Gastrocnemius medialis (tissue), 4 donors: Measurements from ENCODE around the gene PRKCD. TPM values are rescaled to one million over a fixed set of nuclear protein-coding genes. Genes with fewer than 3 reads are reported as not detected.

Experiments used
- ATAC-seq, 2 donors: fragments of 150-250 bp; one replicate each; pipeline ENCODE4 v1.9.1; 2016
- DNase-seq, 2 donors: peaks; one replicate each; pipeline ENCODE4 v3.0.0-alpha.2; 2019
- H3K27ac ChIP-seq, 4 donors: fragments of 200-600 bp; sonication (generic); 1 replicate in 1 of 4; 2 replicates in 3 of 4; pipeline ENCODE4 v1.5.1; 2016 to 2018; ENCODE audit warnings: mild to moderate bottlenecking in 2 of 4, moderate library complexity in 1 of 4
- H3K27me3 ChIP-seq, 3 donors: fragments of 200-600 bp; sonication (generic) in 2 of 3; 1 replicate in 1 of 3; 2 replicates in 2 of 3; pipeline versions ENCODE4 v1.5.1 to v1.6.0; 2016 to 2019; ENCODE audit warnings: mild to moderate bottlenecking in 1 of 3, moderate library complexity in 1 of 3
- H3K36me3 ChIP-seq, 2 donors: fragments of 200-600 bp; sonication (generic) in 1 of 2; one replicate each; pipeline ENCODE4 v1.5.1; 2017 to 2018
- H3K4me1 ChIP-seq, 2 donors: fragments of 200-600 bp; sonication (generic) in 1 of 2; one replicate each; pipeline ENCODE4 v1.5.1; 2016 to 2017; ENCODE audit warnings: mild to moderate bottlenecking in 2 of 2
- H3K4me3 ChIP-seq, 4 donors: fragments of 200-600 bp; sonication (generic) in 3 of 4; 1 replicate in 1 of 4; 2 replicates in 3 of 4; pipeline ENCODE4 v1.5.1; 2016 to 2019; ENCODE audit warnings: mild to moderate bottlenecking in 2 of 4
- H3K9me3 ChIP-seq, 3 donors: fragments of 200-600 bp; sonication (generic) in 2 of 3; 1 replicate in 1 of 3; 2 replicates in 2 of 3; pipeline ENCODE4 v1.5.1; 2016 to 2019
- CTCF ChIP-seq, 5 experiments: fragments of 450-650 bp in 3 of 5; fragments of 200-600 bp in 2 of 5; sonication (generic) in 2 of 5; IDR thresholded peaks in 4 of 5; conservative IDR thresholded peaks in 1 of 5; 1 replicate in 4 of 5; 2 replicates in 1 of 5; pipeline ENCODE4 v1.5.1; 2016 to 2019; ENCODE audit warnings: antibody characterized with exemption in 5 of 5, mild to moderate bottlenecking in 3 of 5, moderate library complexity in 3 of 5
- POLR2A ChIP-seq, 2 donors: fragments of 450-650 bp; IDR thresholded peaks; one replicate each; pipeline ENCODE4 v1.6.1; 2017; ENCODE audit warnings: antibody characterized with exemption in 2 of 2, mild to moderate bottlenecking in 2 of 2, moderate library complexity in 2 of 2
- in situ Hi-C, 4 donors: fragments of 200-750 bp; cut with MboI; loops; one replicate each; pipeline versions ENCODE4 v1.15.0 to v1.8.0; 2017; ENCODE audit warnings: low sequenced_read_pairs in 4 of 4
- intact Hi-C: fragments of 100-400 bp; cut with DNase I; formaldehyde crosslinking; loops from one replicate; pipeline ENCODE4 v1.15.1; 2023; ENCODE audit warnings: low total_unique reads
- total RNA-seq, 4 donors: library from RNA; depleted of rRNA; stranded (reverse); fragments of >200 nt; gene quantifications; one replicate each; pipeline versions ENCODE4 v1.1.0 to v1.2.3, GENCODE V29; 2016

The PRKCD gene
- total RNA-seq, 4 donors from 2014 or later, result 2.1 to 5.9 (median 3.4) TPM

DNA sequence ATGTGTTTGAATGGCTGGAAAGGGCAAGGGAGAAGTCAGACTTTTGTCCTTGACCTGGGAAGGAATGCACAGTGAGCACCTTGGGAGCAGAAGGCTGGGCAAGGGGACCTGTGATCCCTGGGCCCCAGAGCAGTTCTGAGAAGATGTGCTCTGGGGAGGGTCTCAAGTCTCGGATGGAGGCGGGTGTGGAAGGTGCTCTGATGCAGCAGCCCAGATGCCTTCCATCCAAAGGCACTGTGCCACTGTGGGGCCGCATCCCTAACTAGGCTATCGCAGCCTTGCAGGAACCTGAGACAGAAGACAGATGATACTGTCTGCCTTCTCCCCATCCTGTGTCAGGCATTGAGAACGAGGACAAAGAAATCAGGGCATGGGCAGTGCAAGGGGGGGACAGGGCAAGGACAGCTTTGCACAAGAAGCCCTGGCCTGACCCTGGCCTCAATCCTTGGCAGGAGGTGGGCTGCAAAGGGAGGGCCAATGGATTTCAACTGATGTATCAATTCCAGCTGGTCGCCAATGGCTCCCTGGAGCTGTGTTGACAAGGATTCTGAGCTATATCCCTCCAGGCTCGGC is 14.6 kb upstream of the PRKCD start:
- intact Hi-C loops, result no loop called here

DNA sequence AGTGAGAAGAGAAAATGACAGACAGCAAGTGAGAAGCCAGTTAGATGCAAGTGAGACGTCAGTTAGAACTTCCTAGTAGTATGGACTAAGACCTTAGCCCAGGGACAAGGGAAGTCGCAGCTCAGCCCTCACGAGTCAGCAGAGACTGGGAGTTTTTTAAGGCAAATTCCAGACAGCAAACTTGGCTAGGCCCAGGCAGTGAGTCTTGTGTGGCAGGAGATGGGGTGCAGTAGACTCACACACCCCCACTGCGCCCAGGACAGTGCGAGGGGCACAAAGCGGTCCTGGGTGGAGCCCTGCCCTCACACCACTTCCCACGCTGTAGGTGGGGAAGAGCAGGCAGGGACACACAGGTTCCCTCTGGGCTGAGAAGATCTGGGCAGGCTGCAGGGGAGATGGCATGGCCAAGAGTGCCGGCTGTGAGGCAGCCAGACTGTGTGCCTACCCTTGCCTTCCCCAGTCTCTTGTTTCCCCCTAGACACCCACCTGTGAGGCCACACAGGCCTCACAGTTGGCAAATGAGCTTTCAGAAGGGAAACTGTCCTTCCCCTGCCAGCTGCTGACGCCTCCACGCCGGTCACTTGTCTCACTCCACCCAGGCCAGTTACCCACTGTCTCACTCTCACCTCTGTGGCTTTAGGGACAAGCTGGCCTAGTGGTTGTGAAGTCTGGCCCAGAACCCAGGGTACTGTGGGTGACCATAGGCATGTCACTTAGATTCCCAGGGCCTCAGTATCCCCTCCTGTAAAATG is 13.7 kb upstream of the PRKCD start:
- Histone ChIP-seq H3K27me3 (no peaks in the 10 kb centered on the region), H3K27ac (peak overlapping the region in 2 of 4 donors; percentile 13 to 57), H3K4me3 (no peak overlapping the region), H3K36me3 (no peaks in the 10 kb centered on the region), H3K4me1 (peaks cover 6 to 22% of the 10 kb centered on the region in 2 donors), H3K9me3 (no peaks in the 10 kb centered on the region)
- intact Hi-C loops, result no loop called here
- DNase-seq (no peak), ATAC-seq (no peak)
- in situ Hi-C loops, result no loop called here
- TF ChIP-seq CTCF (IDR thresholded peaks at IDR 0.05 in 4 of 5, conservative IDR thresholded peaks at IDR 0.05 in 1 of 5) (no peak), POLR2A (IDR thresholded peaks at IDR 0.05) (no peak)

More for the DNA sequence above, 14.6 kb upstream of the PRKCD start:
- DNase-seq, result no peak
- in situ Hi-C loops, result no loop called here
- ATAC-seq, result no peak
- no peaks in the 10 kb centered on the region for H3K9me3 ChIP-seq
- TF ChIP-seq POLR2A (IDR thresholded peaks at IDR 0.05), result no peak
- no peak for TF ChIP-seq CTCF (IDR thresholded peaks at IDR 0.05 in 4 of 5, conservative IDR thresholded peaks at IDR 0.05 in 1 of 5)
- H3K27ac ChIP-seq, result no peak overlapping the region
- H3K36me3 ChIP-seq, result no peaks in the 10 kb centered on the region
- H3K4me3 ChIP-seq, result no peak overlapping the region
- H3K27me3 ChIP-seq, result no peaks in the 10 kb centered on the region
- H3K4me1 ChIP-seq, result peaks cover 6 to 22% of the 10 kb centered on the region in 2 donors

DNA sequence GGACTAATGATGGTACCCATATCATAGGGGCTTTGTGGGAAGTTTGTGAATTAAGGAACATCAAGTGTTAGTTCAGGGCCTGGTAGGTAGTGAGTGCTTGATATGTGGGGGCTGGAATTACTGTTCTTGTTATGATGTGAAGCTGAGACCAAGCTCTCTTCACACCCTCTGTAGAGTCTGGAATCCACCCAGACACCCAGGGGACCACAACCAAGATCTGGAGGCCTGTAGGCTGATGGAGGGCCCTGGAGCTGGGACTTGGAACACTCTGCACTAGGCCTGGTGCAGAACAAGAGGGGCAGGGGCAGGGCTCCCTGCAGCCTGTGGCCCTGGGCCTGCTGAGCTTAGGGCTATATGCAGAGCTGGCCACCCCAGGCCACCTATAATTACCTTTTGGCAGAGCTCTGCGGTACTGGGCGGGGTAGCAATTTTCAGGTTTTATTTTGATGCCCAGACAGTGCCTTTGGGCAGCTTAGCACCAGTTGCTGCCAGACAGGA is 13.1 kb upstream of the PRKCD start:
- Histone ChIP-seq H3K9me3 (no peaks in the 10 kb centered on the region), H3K27ac (peak overlapping the region in 2 of 4 donors; percentile 13 to 57), H3K4me3 (no peak overlapping the region), H3K36me3 (no peaks in the 10 kb centered on the region), H3K4me1 (peaks cover 6 to 22% of the 10 kb centered on the region in 2 donors), H3K27me3 (no peaks in the 10 kb centered on the region)
- DNase-seq, result no peak
- TF ChIP-seq POLR2A (IDR thresholded peaks at IDR 0.05) (no peak), CTCF (IDR thresholded peaks at IDR 0.05 in 4 of 5, conservative IDR thresholded peaks at IDR 0.05 in 1 of 5) (no peak)
- intact Hi-C loops (no loop called here), in situ Hi-C loops (no loop called here)
- ATAC-seq, result no peak

DNA sequence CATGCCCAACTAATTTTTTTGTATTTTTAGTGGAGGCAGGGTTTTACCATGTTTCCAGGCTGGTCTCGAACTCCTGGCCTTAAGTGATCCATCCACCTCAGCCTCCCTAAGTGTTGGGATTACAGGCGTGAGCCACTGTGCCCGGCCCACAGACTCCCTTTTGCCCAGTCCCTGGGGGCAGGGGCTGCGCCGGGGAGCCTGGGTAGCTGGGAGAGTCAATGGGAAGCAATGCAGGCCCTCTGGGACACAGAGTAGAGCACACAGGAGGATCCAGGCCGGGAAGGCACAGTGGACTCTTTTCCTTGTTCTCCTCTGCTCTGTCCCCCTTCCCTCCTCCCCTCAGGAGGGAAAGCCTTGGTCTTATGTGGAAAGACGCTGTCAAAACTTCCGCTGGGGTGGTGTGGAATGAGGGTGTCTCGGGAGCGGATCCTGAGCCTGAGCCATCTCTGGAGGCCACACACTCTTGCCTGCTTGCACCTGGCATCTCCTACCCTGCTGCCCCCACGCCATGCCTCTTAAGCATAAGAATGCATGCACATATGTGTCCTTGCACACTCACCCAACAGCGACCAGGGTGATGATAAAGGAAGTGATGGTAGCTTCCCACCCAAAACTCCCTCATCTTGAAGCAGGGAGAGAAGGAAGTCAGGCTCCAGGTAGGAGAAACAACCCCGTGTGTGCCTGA is 11.9 kb upstream of the PRKCD start:
- in situ Hi-C loops, result no loop called here

GRCh38 chr3:53149699-53150098 is 11.3 kb upstream of the PRKCD start:
- in situ Hi-C loops, result no loop called here
- no peak overlapping the region for H3K4me3 ChIP-seq
- peaks cover 13 to 30% of the 10 kb centered on the region in 2 donors for H3K4me1 ChIP-seq
- TF ChIP-seq CTCF (IDR thresholded peaks at IDR 0.05 in 4 of 5, conservative IDR thresholded peaks at IDR 0.05 in 1 of 5), result no peak
- no peak for TF ChIP-seq POLR2A (IDR thresholded peaks at IDR 0.05)
- ATAC-seq, result no peak
- H3K27me3 ChIP-seq, result no peaks in the 10 kb centered on the region
- H3K36me3 ChIP-seq, result no peaks in the 10 kb centered on the region
- H3K27ac ChIP-seq, result no peak overlapping the region
- no peak for DNase-seq
- intact Hi-C loops, result no loop called here
- H3K9me3 ChIP-seq, result no peaks in the 10 kb centered on the region

More for the DNA sequence above, 11.9 kb upstream of the PRKCD start:
- no peak for TF ChIP-seq POLR2A (IDR thresholded peaks at IDR 0.05)
- ATAC-seq (no peak), DNase-seq (no peak)
- Histone ChIP-seq H3K27ac (no peak overlapping the region), H3K4me3 (no peak overlapping the region), H3K27me3 (no peaks in the 10 kb centered on the region), H3K36me3 (no peaks in the 10 kb centered on the region), H3K9me3 (no peaks in the 10 kb centered on the region), H3K4me1 (peaks cover 13 to 28% of the 10 kb centered on the region in 2 donors)
- intact Hi-C loops, result no loop called here
